Measurements from ENCODE around the gene CNGB1. TPM values are rescaled to one million over a fixed set of nuclear protein-coding genes. Genes with fewer than 3 reads are reported as not detected.

Gene CNGB1
- total RNA-seq, 2 donors from 2014 or later = 0.34 TPM; not detected in 1

DNA sequence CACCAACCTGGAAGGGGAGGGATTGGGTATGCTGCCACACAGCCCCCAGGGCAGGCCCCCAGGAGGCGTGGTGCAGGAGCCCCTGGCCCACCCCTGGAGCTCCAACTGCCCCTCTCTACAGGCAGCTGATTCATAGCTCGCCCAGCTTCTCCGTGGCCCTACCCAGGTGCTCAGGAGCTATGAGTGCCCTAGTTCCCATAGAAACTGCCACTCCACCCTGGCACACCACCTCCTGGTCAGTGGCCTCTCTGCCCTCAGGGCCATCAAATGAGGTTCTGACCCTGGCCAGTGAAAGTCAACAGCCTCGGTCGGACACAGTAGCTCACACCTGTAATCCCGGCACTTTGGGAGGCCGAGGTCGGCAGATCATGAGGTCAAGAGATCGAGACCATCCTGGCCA, 18.0 kb downstream of the CNGB1 start:
- Histone ChIP-seq H3K4me1 (replicated peaks) (no peaks in the 10 kb centered on the region), H3K36me3 (no peaks in the 10 kb centered on the region), H3K27ac (no peak overlapping the region), H3K9me3 (no peaks in the 10 kb centered on the region), H3K27me3 (replicated peaks; ENCODE audit: insufficient read depth) (no peaks in the 10 kb centered on the region), H3K4me3 (no peak overlapping the region)
- intact Hi-C loops (cut with DNase I) = no loop called here
- no peak for DNase-seq (ENCODE audit: low spot score)
- WGBS = 91% methylated on average over 9 of the region's 9 CpGs
- TF ChIP-seq CTCF (IDR thresholded peaks at IDR 0.05) = no peak
- TF ChIP-seq POLR2AphosphoS5 (IDR thresholded peaks at IDR 0.05) = no peak
- no peak for TF ChIP-seq POLR2A (IDR thresholded peaks at IDR 0.05)

DNA sequence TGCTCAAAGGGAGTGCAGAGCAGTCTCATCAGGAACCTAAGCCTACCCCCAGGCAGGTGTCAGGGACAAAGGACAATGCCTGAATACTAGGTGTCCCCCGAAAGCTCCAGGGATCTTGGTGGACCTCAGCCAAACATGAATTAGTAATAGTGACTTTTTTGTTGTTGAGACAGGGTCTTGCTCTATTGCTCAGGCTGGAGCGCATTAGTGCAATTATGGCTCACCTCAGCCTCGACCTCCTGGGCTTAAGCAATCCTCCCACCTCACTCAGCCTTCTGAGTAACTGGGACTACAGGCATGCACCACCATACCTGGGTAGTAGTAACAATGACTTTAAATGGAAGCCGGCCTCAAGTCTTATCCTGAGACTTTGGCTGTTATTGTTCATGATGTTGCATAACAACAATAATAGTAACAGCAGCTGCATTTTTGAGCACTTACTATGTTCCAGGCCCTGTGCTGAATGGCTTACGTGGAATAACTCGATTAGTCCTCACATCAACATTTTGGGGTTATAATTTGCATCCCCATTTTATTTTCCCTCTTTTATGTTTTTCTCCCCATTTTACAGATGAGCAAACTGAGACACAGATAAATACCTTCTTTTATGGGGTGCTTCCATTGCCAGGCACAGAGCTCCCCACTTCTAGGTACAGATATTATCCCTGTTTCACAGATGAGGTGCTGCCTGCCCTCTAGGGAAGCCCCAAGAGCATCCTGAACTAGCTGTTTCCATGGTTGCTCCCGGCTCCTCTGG, 19.5 kb downstream of the CNGB1 start:
- H3K27ac ChIP-seq = no peak overlapping the region
- H3K9me3 ChIP-seq = no peaks in the 10 kb centered on the region
- H3K36me3 ChIP-seq = no peaks in the 10 kb centered on the region
- DNase-seq (ENCODE audit: low spot score) = no peak
- H3K27me3 ChIP-seq (replicated peaks; ENCODE audit: insufficient read depth) = no peaks in the 10 kb centered on the region
- TF ChIP-seq CTCF (IDR thresholded peaks at IDR 0.05) (no peak), POLR2A (IDR thresholded peaks at IDR 0.05) (no peak), POLR2AphosphoS5 (IDR thresholded peaks at IDR 0.05) (no peak)
- H3K4me3 ChIP-seq = no peak overlapping the region
- no peaks in the 10 kb centered on the region for H3K4me1 ChIP-seq (replicated peaks)
- 90% methylated on average over 7 of the region's 7 CpGs for WGBS
- intact Hi-C loops (cut with DNase I) = no loop called here

DNA sequence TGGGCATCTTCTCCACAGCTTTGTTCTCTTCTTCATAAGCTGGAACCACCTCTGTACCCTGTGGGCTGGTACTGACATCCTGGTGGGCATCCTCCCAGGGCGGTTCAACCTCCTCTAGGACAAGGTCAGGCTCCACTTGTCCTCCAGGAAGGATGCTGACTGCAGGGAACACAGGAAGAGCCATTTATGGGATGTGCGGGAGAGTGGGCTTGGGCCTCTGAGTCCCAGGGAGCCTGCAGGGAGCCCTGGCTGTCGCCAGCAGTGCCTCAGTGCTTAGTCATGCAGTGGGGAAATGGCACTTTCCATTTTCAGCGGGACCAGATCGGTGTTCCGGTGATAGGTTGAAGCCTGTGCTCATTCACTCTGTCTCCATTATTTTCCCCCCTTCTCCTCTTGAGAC, 20.5 kb downstream of the CNGB1 start:
- TF ChIP-seq POLR2A (IDR thresholded peaks at IDR 0.05) (no peak), CTCF (IDR thresholded peaks at IDR 0.05) (no peak), POLR2AphosphoS5 (IDR thresholded peaks at IDR 0.05) (no peak)
- H3K27me3 ChIP-seq (replicated peaks; ENCODE audit: insufficient read depth) = no peaks in the 10 kb centered on the region

GRCh38 chr16:57949595-57950238, 21.2 kb downstream of the CNGB1 start:
- Histone ChIP-seq H3K9me3 (no peaks in the 10 kb centered on the region), H3K27ac (no peak overlapping the region), H3K27me3 (replicated peaks; ENCODE audit: insufficient read depth) (no peaks in the 10 kb centered on the region), H3K4me1 (replicated peaks) (no peaks in the 10 kb centered on the region), H3K36me3 (no peaks in the 10 kb centered on the region), H3K4me3 (no peak overlapping the region)
- intact Hi-C loops (cut with DNase I) = no loop called here
- no peak for TF ChIP-seq POLR2A (IDR thresholded peaks at IDR 0.05)
- TF ChIP-seq CTCF (IDR thresholded peaks at IDR 0.05) = no peak
- no peak for TF ChIP-seq POLR2AphosphoS5 (IDR thresholded peaks at IDR 0.05)
- no peak for DNase-seq (ENCODE audit: low spot score)
- 85% methylated on average over 5 of the region's 5 CpGs for WGBS

More for the DNA sequence above, 20.5 kb downstream of the CNGB1 start:
- H3K9me3 ChIP-seq = no peaks in the 10 kb centered on the region
- no peaks in the 10 kb centered on the region for H3K36me3 ChIP-seq
- DNase-seq (ENCODE audit: low spot score) = no peak
- 64% methylated on average over 6 of the region's 6 CpGs for WGBS
- no peaks in the 10 kb centered on the region for H3K4me1 ChIP-seq (replicated peaks)
- H3K27ac ChIP-seq = no peak overlapping the region
- intact Hi-C loops (cut with DNase I) = no loop called here
- no peak overlapping the region for H3K4me3 ChIP-seq

DNA sequence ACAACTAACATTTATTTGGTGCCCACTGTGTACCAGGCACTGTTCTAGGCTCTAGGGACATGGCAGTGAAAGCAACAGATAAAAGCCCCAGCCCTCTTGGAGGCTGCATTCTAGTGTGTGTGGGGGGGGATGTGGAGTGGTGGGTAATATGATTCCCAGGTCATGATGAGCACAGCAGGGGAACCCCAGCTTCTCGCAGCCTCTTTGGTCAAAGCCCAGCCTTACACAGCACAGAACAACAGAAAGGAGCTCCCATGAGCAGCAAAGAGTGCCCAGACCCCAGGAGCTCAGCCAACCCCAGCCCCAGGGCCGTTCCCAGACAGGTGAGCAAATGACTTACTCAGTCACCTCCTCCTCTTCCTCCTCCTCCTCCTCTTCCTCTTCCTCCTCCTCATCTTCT, 21.9 kb downstream of the CNGB1 start:
- no peak overlapping the region for H3K4me3 ChIP-seq
- TF ChIP-seq POLR2AphosphoS5 (IDR thresholded peaks at IDR 0.05) (no peak), POLR2A (IDR thresholded peaks at IDR 0.05) (no peak), CTCF (IDR thresholded peaks at IDR 0.05) (no peak)
- intact Hi-C loops (cut with DNase I) = no loop called here
- no peaks in the 10 kb centered on the region for H3K4me1 ChIP-seq (replicated peaks)
- no peaks in the 10 kb centered on the region for H3K9me3 ChIP-seq
- H3K36me3 ChIP-seq = no peaks in the 10 kb centered on the region
- WGBS = 19% methylated on average over 2 of the region's 2 CpGs
- DNase-seq (ENCODE audit: low spot score) = no peak
- no peaks in the 10 kb centered on the region for H3K27me3 ChIP-seq (replicated peaks; ENCODE audit: insufficient read depth)
- H3K27ac ChIP-seq = no peak overlapping the region

Measured in prostate gland (tissue), 2 donors.